ENCODE data around the gene MKLN1. TPM values are rescaled to one million over a fixed set of nuclear protein-coding genes. Genes with fewer than 3 reads are reported as not detected.

MKLN1 gene
- total RNA-seq, 1 experiment from 2014 or later = 48.5 TPM

- peak; percentile 21; the same call in 1 of the 2 replicates for TF ChIP-seq POLR2AphosphoS5 (IDR thresholded peaks at IDR 0.05; ENCODE audit: low read depth, low read length)
- TF ChIP-seq FOSL1 (IDR thresholded peaks at IDR 0.05; ENCODE audit: low read depth) = no peak
- no peaks in the 10 kb centered on the region for H3K36me3 ChIP-seq (ENCODE audit: control insufficient read depth in 1 of 2, insufficient read depth in 2 of 2, low read length in 2 of 2)
- ATAC-seq (peak; percentile 84), DNase-seq (ENCODE audit: low read depth, low spot score) (peak; percentile 72)
- H3K4me2 ChIP-seq (ENCODE audit: low read length) = peak overlapping the region; percentile 71
- no peaks in the 10 kb centered on the region for H4K20me1 ChIP-seq (ENCODE audit: insufficient read depth)
- no peaks in the 10 kb centered on the region for H3K27me3 ChIP-seq (ENCODE audit: insufficient read depth, low read length)
- H3K4me3 ChIP-seq (replicated peaks in 1 of 2; ENCODE audit: low read depth in 1 of 2, low read length in 2 of 2) = peak overlapping the region in 1 of 2 experiments; percentile 27; a peak in 2 of 4 replicates
- H3K27ac ChIP-seq (ENCODE audit: low read depth, low read length) = peak overlapping the region; percentile 95
- no TSS peak for BruUV-seq (replicated peaks)
- RAD21 ChIA-PET (ENCODE audit: low non-redundant PET in 1 of 2, low total read pairs in 2 of 2, uncharacterized antibody in 2 of 2, unreplicated experiment in 2 of 2) = no interaction called here
- H3K9me3 ChIP-seq (ENCODE audit: control insufficient read depth in 1 of 2, insufficient read depth in 1 of 2, low read depth in 1 of 2, low read length in 2 of 2) = no peaks in the 10 kb centered on the region
- POLR2A ChIA-PET = interaction anchor here (1.0 kb wide), 1 partner anchor 11 kb away, joined by 3 read pairs; no protein-coding TSS in a partner anchor
- intact Hi-C loops (cut with micrococcal nuclease) = loop anchor here (1.0 kb wide), 1 partner anchor 25 kb away; no protein-coding TSS in a partner anchor
- H3K9ac ChIP-seq (ENCODE audit: low read length) = peak overlapping the region; percentile 60
- no peak overlapping the region for H2AFZ ChIP-seq (ENCODE audit: low read depth, low read length, poor library complexity, severe bottlenecking)
- peaks cover 39% of the 10 kb centered on the region for H3K79me2 ChIP-seq (ENCODE audit: insufficient read depth, low read length)
- H3K9me2 ChIP-seq (ENCODE audit: insufficient read depth) = no peaks in the 10 kb centered on the region
- CTCF ChIA-PET = interaction anchor here (1.2 to 3.0 kb wide), 2 partner anchors 8 to 24 kb away, joined by 3 to 19 read pairs; no protein-coding TSS in a partner anchor
- H3K4me1 ChIP-seq (ENCODE audit: control insufficient read depth in 1 of 2, insufficient read depth in 2 of 2, low read length in 2 of 2) = peaks cover 68 to 71% of the 10 kb centered on the region in 2 experiments
These were observed 210.6 kb downstream of the MKLN1 start for GRCh38 chr7:131538071-131538812.

- no peaks in the 10 kb centered on the region for H4K20me1 ChIP-seq (ENCODE audit: insufficient read depth)
- intact Hi-C loops (cut with micrococcal nuclease) = loop anchor here (1.0 kb wide), 1 partner anchor 25 kb away; no protein-coding TSS in a partner anchor
- peaks cover 42% of the 10 kb centered on the region for H3K79me2 ChIP-seq (ENCODE audit: insufficient read depth, low read length)
- DNase-seq (ENCODE audit: low read depth, low spot score) (no peak), ATAC-seq (peak; percentile 30)
- H3K4me3 ChIP-seq (replicated peaks in 1 of 2; ENCODE audit: low read depth in 1 of 2, low read length in 2 of 2) = peak overlapping the region in 1 of 2 experiments; percentile 27; a peak in 2 of 4 replicates
- BruUV-seq (replicated peaks) = no TSS peak
- H3K9me2 ChIP-seq (ENCODE audit: insufficient read depth) = no peaks in the 10 kb centered on the region
- peak overlapping the region; percentile 71 for H3K4me2 ChIP-seq (ENCODE audit: low read length)
- H3K4me1 ChIP-seq (ENCODE audit: control insufficient read depth in 1 of 2, insufficient read depth in 2 of 2, low read length in 2 of 2) = peaks cover 73 to 77% of the 10 kb centered on the region in 2 experiments
- no peak overlapping the region for H2AFZ ChIP-seq (ENCODE audit: low read depth, low read length, poor library complexity, severe bottlenecking)
- H3K27me3 ChIP-seq (ENCODE audit: insufficient read depth, low read length) = no peaks in the 10 kb centered on the region
- H3K27ac ChIP-seq (ENCODE audit: low read depth, low read length) = peak overlapping the region; percentile 95
- CTCF ChIA-PET = interaction anchor here (1.2 to 3.0 kb wide), 2 partner anchors 8 to 25 kb away, joined by 3 to 19 read pairs; no protein-coding TSS in a partner anchor
- no peaks in the 10 kb centered on the region for H3K36me3 ChIP-seq (ENCODE audit: control insufficient read depth in 1 of 2, insufficient read depth in 2 of 2, low read length in 2 of 2)
- H3K9me3 ChIP-seq (ENCODE audit: control insufficient read depth in 1 of 2, insufficient read depth in 1 of 2, low read depth in 1 of 2, low read length in 2 of 2) = no peaks in the 10 kb centered on the region
- RAD21 ChIA-PET (ENCODE audit: low non-redundant PET in 1 of 2, low total read pairs in 2 of 2, uncharacterized antibody in 2 of 2, unreplicated experiment in 2 of 2) = no interaction called here
- H3K9ac ChIP-seq (ENCODE audit: low read length) = peak overlapping the region; percentile 60
- POLR2A ChIA-PET = interaction anchor here (1.0 kb wide), 1 partner anchor 11 kb away, joined by 3 read pairs; no protein-coding TSS in a partner anchor
- TF ChIP-seq ZNF274 (IDR thresholded peaks at IDR 0.05; ENCODE audit: low read depth, low read length) (no peak), ZBTB33 (IDR thresholded peaks at IDR 0.05; ENCODE audit: extremely low read depth, insufficient replicate concordance, low read length) (no peak), ELF1 (IDR thresholded peaks at IDR 0.05; ENCODE audit: borderline replicate concordance, low read depth) (no peak), EGR1 (IDR thresholded peaks at IDR 0.05; ENCODE audit: low read depth) (no peak), RAD21 (IDR thresholded peaks at IDR 0.05; ENCODE audit: low read depth) (no peak), SRF (IDR thresholded peaks at IDR 0.05; ENCODE audit: low read depth) (no peak), EZH2 (IDR thresholded peaks at IDR 0.05) (no peak), ZFX (IDR thresholded peaks at IDR 0.05) (no peak), POLR2A (IDR thresholded peaks at IDR 0.05; ENCODE audit: borderline replicate concordance, extremely low read depth, insufficient read depth, insufficient read length) (no peak), SIN3A (IDR thresholded peaks at IDR 0.05; ENCODE audit: low read depth) (no peak), MAX (IDR thresholded peaks at IDR 0.05) (no peak), REST (IDR thresholded peaks at IDR 0.05; ENCODE audit: low read depth) (no peak)
These were observed 211.1 kb downstream of the MKLN1 start for GRCh38 chr7:131538813-131539179.

All from HCT116 (cell line).